Keratinocyte (primary cell): ENCODE measurements around the gene INPP4B. TPM values are rescaled to one million over a fixed set of nuclear protein-coding genes. Genes with fewer than 3 reads are reported as not detected.

Source experiments
- DNase-seq: peaks from one replicate; pipeline ENCODE4 v3.0.0-alpha.2; 2011; ENCODE audit warnings: low read depth, missing footprints, low spot score
- FAIRE-seq: peaks from 2 replicates; lab custom pipeline; 2011; peaks lifted over from hg19 to GRCh38; lab: Jason Lieb, UNC
- H2AFZ ChIP-seq: 2 replicates; pipeline ENCODE4 v1.6.0; 2012; ENCODE audit warnings: low read length, control low read depth, inconsistent platforms; ENCODE audit not compliant: control insufficient read depth
- H3K27ac ChIP-seq: 2 replicates; pipeline ENCODE4 v1.5.1; 2011; ENCODE audit warnings: low read length; ENCODE audit not compliant: control insufficient read depth, insufficient read depth
- H3K27me3 ChIP-seq: 3 replicates; pipeline ENCODE4 v1.6.0; 2011; ENCODE audit warnings: low read length; ENCODE audit not compliant: control insufficient read depth, insufficient read depth; ENCODE audit errors: extremely low read depth
- H3K36me3 ChIP-seq, 2 experiments: 2 replicates in 1 of 2; 3 replicates in 1 of 2; pipeline ENCODE4 v1.5.1; 2011; ENCODE audit warnings: low read length in 2 of 2, mild to moderate bottlenecking in 1 of 2; ENCODE audit not compliant: control insufficient read depth in 2 of 2, insufficient read depth in 2 of 2; ENCODE audit errors: extremely low read depth in 1 of 2
- H3K4me1 ChIP-seq: 3 replicates; pipeline ENCODE4 v1.5.1; 2011; ENCODE audit warnings: low read length; ENCODE audit not compliant: control insufficient read depth, insufficient read depth; ENCODE audit errors: extremely low read depth
- H3K4me2 ChIP-seq: 3 replicates; pipeline ENCODE4 v1.6.0; 2011; ENCODE audit warnings: low read depth, low read length; ENCODE audit not compliant: control insufficient read depth, insufficient read depth; ENCODE audit errors: extremely low read depth
- H3K4me3 ChIP-seq, 3 experiments: fragments of 200-600 bp in 1 of 3; sonication (generic) in 1 of 3; 2 replicates in 2 of 3; 3 replicates in 1 of 3; pipeline ENCODE4 v1.5.1; 2011 to 2016; ENCODE audit warnings: low read length in 3 of 3, mild to moderate bottlenecking in 3 of 3, control low read depth in 2 of 3, inconsistent platforms in 1 of 3, low read depth in 1 of 3, mixed read lengths in 1 of 3, mixed run types in 1 of 3, moderate library complexity in 1 of 3; ENCODE audit not compliant: control insufficient read depth in 2 of 3, insufficient read depth in 2 of 3; ENCODE audit errors: extremely low read depth in 1 of 3
- H3K79me2 ChIP-seq: 2 replicates; pipeline ENCODE4 v1.6.0; 2012; ENCODE audit warnings: low read length; ENCODE audit not compliant: control insufficient read depth, insufficient read depth
- H3K9ac ChIP-seq: 3 replicates; pipeline ENCODE4 v1.6.0; 2011; ENCODE audit warnings: low read length; ENCODE audit not compliant: control insufficient read depth, insufficient read depth; ENCODE audit errors: extremely low read depth
- H3K9me1 ChIP-seq: 3 replicates; pipeline ENCODE4 v1.6.0; 2011; ENCODE audit warnings: low read length; ENCODE audit not compliant: control insufficient read depth, insufficient read depth; ENCODE audit errors: extremely low read depth
- H3K9me3 ChIP-seq: 2 replicates; pipeline ENCODE4 v1.5.1; 2012; ENCODE audit warnings: low read depth, low read length; ENCODE audit not compliant: control insufficient read depth
- H4K20me1 ChIP-seq: 3 replicates; pipeline ENCODE4 v1.6.0; 2011; ENCODE audit warnings: low read length; ENCODE audit not compliant: control insufficient read depth, insufficient read depth; ENCODE audit errors: extremely low read depth
- EZH2 ChIP-seq: IDR thresholded peaks from one replicate; pipeline ENCODE4 v1.6.1; 2012; ENCODE audit warnings: inconsistent platforms, mild to moderate bottlenecking, low read length, moderate library complexity
- dilution Hi-C: fragments of 300-500 bp; cut with MboI; formaldehyde crosslinking; loops from one replicate; pipeline ENCODE4 v1.7.0; 2020; ENCODE audit warnings: low sequenced_read_pairs; ENCODE audit not compliant: extremely low pct_ligation_motif_present
- polyA plus RNA-seq, 5 experiments: library from polyadenylated mRNA; depleted of rRNA in 3 of 5; stranded (reverse) in 3 of 5; stranded (forward) in 1 of 5; unstranded in 1 of 5; fragments of >200 nt; gene quantifications; 1 replicate in 1 of 5; 2 replicates in 3 of 5; 3 replicates in 1 of 5; pipeline versions ENCODE4 v1.2.1 to v1.2.3, GENCODE V29; 2011 to 2012; ENCODE audit warnings: missing spikeins in 2 of 5, low read depth in 1 of 5, low replicate concordance in 1 of 5
- TF ChIP-seq, protein P1 (sequence below), 3 experiments: IDR thresholded peaks in 1 of 3; conservative IDR thresholded peaks in 1 of 3; optimal IDR thresholded peaks in 1 of 3; 2 replicates in 2 of 3; 3 replicates in 1 of 3; pipeline versions ENCODE3 to v1.5.1; 2011; ENCODE audit warnings: low read length in 3 of 3, mild to moderate bottlenecking in 3 of 3, moderate library complexity in 2 of 3, control low read depth in 1 of 3, inconsistent platforms in 1 of 3; ENCODE audit not compliant: insufficient read depth in 2 of 3; ENCODE audit errors: extremely low read depth in 1 of 3

Gene INPP4B
- polyA plus RNA-seq, 1 donor (not counting 4 experiments of a cell fraction or from before 2014, with no cell fraction given) = 50.2 TPM

DNA sequence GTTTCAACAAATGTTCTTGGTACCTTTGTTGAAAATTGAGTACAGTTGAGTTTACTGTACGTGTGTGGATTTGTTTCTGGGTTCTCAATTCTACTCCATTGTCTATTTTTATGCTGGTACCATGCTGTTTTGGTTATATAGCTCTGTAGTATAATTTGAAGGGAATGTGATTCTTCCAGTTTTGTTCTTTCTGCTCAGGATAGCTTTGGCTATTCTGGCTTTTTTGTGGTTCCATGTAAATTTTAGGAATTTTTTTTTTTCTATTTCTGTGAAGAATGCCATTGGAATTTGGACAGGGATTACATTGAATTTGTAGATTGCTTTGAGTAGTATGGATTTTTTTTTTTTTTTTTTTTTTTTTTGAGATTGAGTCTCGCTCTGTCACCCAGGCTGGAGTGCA, 836.4 kb downstream of the INPP4B start:
- Histone ChIP-seq H3K4me3 (no peak overlapping the region), H3K9me1 (no peaks in the 10 kb centered on the region), H3K9me3 (no peaks in the 10 kb centered on the region), H3K27me3 (no peaks in the 10 kb centered on the region), H3K36me3 (no peaks in the 10 kb centered on the region), H3K4me2 (no peak overlapping the region), H3K27ac (no peak overlapping the region), H2AFZ (no peak overlapping the region), H3K79me2 (no peaks in the 10 kb centered on the region), H3K9ac (no peak overlapping the region), H4K20me1 (no peaks in the 10 kb centered on the region), H3K4me1 (no peaks in the 10 kb centered on the region)
- dilution Hi-C loops = no loop called here
- FAIRE-seq (no peak), DNase-seq (no peak)
- TF ChIP-seq, protein P1, sequence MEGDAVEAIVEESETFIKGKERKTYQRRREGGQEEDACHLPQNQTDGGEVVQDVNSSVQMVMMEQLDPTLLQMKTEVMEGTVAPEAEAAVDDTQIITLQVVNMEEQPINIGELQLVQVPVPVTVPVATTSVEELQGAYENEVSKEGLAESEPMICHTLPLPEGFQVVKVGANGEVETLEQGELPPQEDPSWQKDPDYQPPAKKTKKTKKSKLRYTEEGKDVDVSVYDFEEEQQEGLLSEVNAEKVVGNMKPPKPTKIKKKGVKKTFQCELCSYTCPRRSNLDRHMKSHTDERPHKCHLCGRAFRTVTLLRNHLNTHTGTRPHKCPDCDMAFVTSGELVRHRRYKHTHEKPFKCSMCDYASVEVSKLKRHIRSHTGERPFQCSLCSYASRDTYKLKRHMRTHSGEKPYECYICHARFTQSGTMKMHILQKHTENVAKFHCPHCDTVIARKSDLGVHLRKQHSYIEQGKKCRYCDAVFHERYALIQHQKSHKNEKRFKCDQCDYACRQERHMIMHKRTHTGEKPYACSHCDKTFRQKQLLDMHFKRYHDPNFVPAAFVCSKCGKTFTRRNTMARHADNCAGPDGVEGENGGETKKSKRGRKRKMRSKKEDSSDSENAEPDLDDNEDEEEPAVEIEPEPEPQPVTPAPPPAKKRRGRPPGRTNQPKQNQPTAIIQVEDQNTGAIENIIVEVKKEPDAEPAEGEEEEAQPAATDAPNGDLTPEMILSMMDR (optimal IDR thresholded peaks at IDR 0.05 in 1 of 3, IDR thresholded peaks at IDR 0.05 in 1 of 3, conservative IDR thresholded peaks at IDR 0.05 in 1 of 3; ENCODE audit: extremely low read depth in 1 of 3, insufficient read depth in 2 of 3, low read length in 3 of 3) = no peak
- TF ChIP-seq EZH2 = no peak

DNA sequence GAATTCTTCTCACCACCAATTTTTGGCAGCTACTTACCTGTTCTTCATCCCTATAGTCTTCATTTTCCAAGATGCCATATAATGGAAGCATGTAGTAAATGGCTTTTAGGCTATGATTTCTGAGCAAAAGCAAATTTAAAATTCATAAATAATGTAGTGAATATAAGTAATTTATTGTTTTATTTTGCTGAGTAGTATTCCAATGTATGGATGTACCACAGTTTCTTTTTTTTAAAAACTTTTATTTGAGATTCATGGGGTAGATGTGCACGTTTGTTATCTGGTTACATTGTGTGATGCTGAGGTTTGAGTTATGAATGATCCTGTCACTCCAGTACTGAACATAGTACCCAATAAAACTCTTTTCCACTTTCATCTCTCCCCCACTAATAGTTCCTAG, 840.6 kb downstream of the INPP4B start:
- FAIRE-seq = no peak

More for the DNA sequence above, 840.6 kb downstream of the INPP4B start:
- no peak overlapping the region for H2AFZ ChIP-seq
- dilution Hi-C loops = no loop called here
- H3K9me1 ChIP-seq = no peaks in the 10 kb centered on the region
- no peak overlapping the region for H3K9ac ChIP-seq
- TF ChIP-seq, protein P1 (optimal IDR thresholded peaks at IDR 0.05 in 1 of 3, IDR thresholded peaks at IDR 0.05 in 1 of 3, conservative IDR thresholded peaks at IDR 0.05 in 1 of 3; ENCODE audit: extremely low read depth in 1 of 3, insufficient read depth in 2 of 3, low read length in 3 of 3) = no peak
- TF ChIP-seq EZH2 = no peak
- H3K9me3 ChIP-seq = no peaks in the 10 kb centered on the region
- H3K4me1 ChIP-seq = no peaks in the 10 kb centered on the region
- H4K20me1 ChIP-seq = no peaks in the 10 kb centered on the region
- H3K36me3 ChIP-seq = no peaks in the 10 kb centered on the region
- H3K27ac ChIP-seq = no peak overlapping the region
- H3K27me3 ChIP-seq = no peaks in the 10 kb centered on the region
- no peaks in the 10 kb centered on the region for H3K79me2 ChIP-seq
- no peak for DNase-seq
- H3K4me3 ChIP-seq = no peak overlapping the region
- no peak overlapping the region for H3K4me2 ChIP-seq
